Thyroid gland (tissue), 4 donors: ENCODE data around the gene ZNF711.

Experiments used
- CTCF ChIP-seq, 6 experiments: fragments of 200-600 bp in 3 of 6; fragments of 450-650 bp in 3 of 6; sonication (generic) in 3 of 6; IDR thresholded peaks; one replicate each; pipeline ENCODE4 v1.5.1; 2016 to 2019; ENCODE audit warnings: antibody characterized with exemption in 6 of 6, mild to moderate bottlenecking in 2 of 6, inconsistent platforms in 1 of 6, moderate library complexity in 1 of 6
- POLR2A ChIP-seq, 2 donors: fragments of 450-650 bp; IDR thresholded peaks; one replicate each; pipeline ENCODE4 v1.6.1; 2017; ENCODE audit warnings: antibody characterized with exemption in 2 of 2, mild to moderate bottlenecking in 2 of 2, moderate library complexity in 1 of 2

DNA sequence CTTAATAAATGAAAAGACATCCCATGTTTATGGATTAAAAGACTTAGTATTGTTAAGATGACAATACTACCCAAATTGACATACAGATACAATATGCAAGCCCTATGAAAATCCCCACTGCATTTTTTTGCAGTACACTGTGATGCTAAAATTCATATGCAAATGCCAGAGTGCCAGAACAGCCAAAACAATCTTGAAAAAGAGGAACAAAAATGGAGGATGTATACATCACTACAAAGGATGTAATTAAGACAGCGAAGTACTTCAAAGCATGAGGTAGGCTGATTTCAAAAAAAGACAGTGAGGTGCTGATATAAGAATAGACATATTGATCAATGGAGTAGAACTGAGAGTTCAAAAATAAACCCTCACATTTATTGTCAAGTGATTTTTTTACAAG, 47.5 kb upstream of the ZNF711 start:
- TF ChIP-seq CTCF (IDR thresholded peaks at IDR 0.05) (no peak), POLR2A (IDR thresholded peaks at IDR 0.05) (no peak)
